ENCODE results near the gene GRHL1. TPM values are rescaled to one million over a fixed set of nuclear protein-coding genes. Genes with fewer than 3 reads are reported as not detected.
"Not testable (repeated sequence)": the region's sequence is repeated elsewhere in the genome, so short reads cannot be mapped to it uniquely, and the experiment has no call there.

The GRHL1 gene
- total RNA-seq, 3 donors from 2014 or later: 1.1 to 1.3 (median 1.1) TPM

GRCh38 chr2:10011606-10012325, 60.3 kb downstream of the GRHL1 start:
- H3K36me3 Mint-ChIP-seq (ENCODE audit: insufficient read depth); H3K4me1 Mint-ChIP-seq (ENCODE audit: low read depth); H3K4me3 Mint-ChIP-seq; ATAC-seq; DNase-seq; H3K9me3 Mint-ChIP-seq: not testable (repeated sequence)
- peaks cover 16% of the 10 kb centered on the region for H3K27me3 Mint-ChIP-seq (ENCODE audit: low read depth)

GRCh38 chr2:10012366-10012962, 61.0 kb downstream of the GRHL1 start:
- peaks cover 11% of the 10 kb centered on the region for H3K27me3 Mint-ChIP-seq (ENCODE audit: low read depth)
- H3K36me3 Mint-ChIP-seq (ENCODE audit: insufficient read depth); H3K9me3 Mint-ChIP-seq; DNase-seq; H3K4me1 Mint-ChIP-seq (ENCODE audit: low read depth); H3K4me3 Mint-ChIP-seq; ATAC-seq: not testable (repeated sequence)

- H3K27me3 Mint-ChIP-seq (ENCODE audit: low read depth): peaks cover 7% of the 10 kb centered on the region
- DNase-seq (no peak), ATAC-seq (no peak)
- no peaks in the 10 kb centered on the region for H3K36me3 Mint-ChIP-seq (ENCODE audit: insufficient read depth)
- no peaks in the 10 kb centered on the region for H3K4me1 Mint-ChIP-seq (ENCODE audit: low read depth)
- no peak overlapping the region for H3K4me3 Mint-ChIP-seq
- H3K9me3 Mint-ChIP-seq: peaks cover 7% of the 10 kb centered on the region
These were observed 61.5 kb downstream of the GRHL1 start for GRCh38 chr2:10012963-10013461.

GRCh38 chr2:10013651-10014417, 62.3 kb downstream of the GRHL1 start:
- not testable (repeated sequence) for H3K4me3 Mint-ChIP-seq; H3K27me3 Mint-ChIP-seq (ENCODE audit: low read depth); ATAC-seq

GRCh38 chr2:10014418-10015190, 63.1 kb downstream of the GRHL1 start:
- ATAC-seq (no peak), DNase-seq (no peak)
- Mint-ChIP-seq H3K9me3 (peaks cover 7% of the 10 kb centered on the region), H3K36me3 (ENCODE audit: insufficient read depth) (no peaks in the 10 kb centered on the region), H3K4me3 (no peak overlapping the region), H3K4me1 (ENCODE audit: low read depth) (no peaks in the 10 kb centered on the region), H3K27me3 (ENCODE audit: low read depth) (peaks cover 2% of the 10 kb centered on the region)

More at GRCh38 chr2:10013651-10014417, 62.3 kb downstream of the GRHL1 start:
- H3K36me3 Mint-ChIP-seq (ENCODE audit: insufficient read depth); DNase-seq; H3K9me3 Mint-ChIP-seq; H3K4me1 Mint-ChIP-seq (ENCODE audit: low read depth): not testable (repeated sequence)

GRCh38 chr2:10015376-10015989, 64.0 kb downstream of the GRHL1 start:
- DNase-seq; H3K4me1 Mint-ChIP-seq (ENCODE audit: low read depth); H3K27me3 Mint-ChIP-seq (ENCODE audit: low read depth); ATAC-seq; H3K36me3 Mint-ChIP-seq (ENCODE audit: insufficient read depth); H3K9me3 Mint-ChIP-seq; H3K4me3 Mint-ChIP-seq: not testable (repeated sequence)

- Mint-ChIP-seq H3K27me3 (ENCODE audit: low read depth) (peaks cover 4% of the 10 kb centered on the region), H3K4me1 (ENCODE audit: low read depth) (no peaks in the 10 kb centered on the region), H3K4me3 (no peak overlapping the region), H3K36me3 (ENCODE audit: insufficient read depth) (no peaks in the 10 kb centered on the region), H3K9me3 (peaks cover 7% of the 10 kb centered on the region)
- no peak for ATAC-seq
- DNase-seq: no peak
These were observed 64.7 kb downstream of the GRHL1 start for GRCh38 chr2:10016001-10016801.

GRCh38 chr2:10016802-10017258, 65.3 kb downstream of the GRHL1 start:
- Mint-ChIP-seq H3K36me3 (ENCODE audit: insufficient read depth) (no peaks in the 10 kb centered on the region), H3K27me3 (ENCODE audit: low read depth) (peaks cover 4% of the 10 kb centered on the region), H3K4me3 (no peak overlapping the region), H3K9me3 (peaks cover 7% of the 10 kb centered on the region), H3K4me1 (ENCODE audit: low read depth) (no peaks in the 10 kb centered on the region)
- DNase-seq: no peak
- no peak for ATAC-seq

- Mint-ChIP-seq H3K36me3 (ENCODE audit: insufficient read depth) (no peaks in the 10 kb centered on the region), H3K27me3 (ENCODE audit: low read depth) (peaks cover 4% of the 10 kb centered on the region), H3K9me3 (peaks cover 7% of the 10 kb centered on the region), H3K4me1 (ENCODE audit: low read depth) (no peaks in the 10 kb centered on the region), H3K4me3 (no peak overlapping the region)
- DNase-seq (no peak), ATAC-seq (no peak)
These were observed 65.9 kb downstream of the GRHL1 start for GRCh38 chr2:10017313-10017941.

- Mint-ChIP-seq H3K4me1 (ENCODE audit: low read depth) (no peaks in the 10 kb centered on the region), H3K36me3 (ENCODE audit: insufficient read depth) (no peaks in the 10 kb centered on the region), H3K27me3 (ENCODE audit: low read depth) (peaks cover 4% of the 10 kb centered on the region), H3K9me3 (peaks cover 7% of the 10 kb centered on the region), H3K4me3 (no peak overlapping the region)
- ATAC-seq: no peak
- DNase-seq: no peak
These were observed 67.7 kb downstream of the GRHL1 start for GRCh38 chr2:10019174-10019573.

GRCh38 chr2:10019602-10020400, 68.3 kb downstream of the GRHL1 start:
- Mint-ChIP-seq H3K36me3 (ENCODE audit: insufficient read depth) (no peaks in the 10 kb centered on the region), H3K4me1 (ENCODE audit: low read depth) (no peaks in the 10 kb centered on the region), H3K27me3 (ENCODE audit: low read depth) (peaks cover 4% of the 10 kb centered on the region), H3K4me3 (no peak overlapping the region), H3K9me3 (peaks cover 7% of the 10 kb centered on the region)
- ATAC-seq (no peak), DNase-seq (no peak)

GRCh38 chr2:10022041-10022421, 70.5 kb downstream of the GRHL1 start:
- Mint-ChIP-seq H3K4me3 (no peak overlapping the region), H3K9me3 (peaks cover 4% of the 10 kb centered on the region), H3K27me3 (ENCODE audit: low read depth) (peaks cover 4% of the 10 kb centered on the region), H3K4me1 (ENCODE audit: low read depth) (no peaks in the 10 kb centered on the region), H3K36me3 (ENCODE audit: insufficient read depth) (no peaks in the 10 kb centered on the region)
- no peak for DNase-seq
- no peak for ATAC-seq
